Panc1 (cell line): Measurements from ENCODE around the gene RAB3B. TPM values are rescaled to one million over a fixed set of nuclear protein-coding genes. Genes with fewer than 3 reads are reported as not detected.

ENCODE experiments used
- ATAC-seq: fragments of 200-7000 bp; cut with Tn5 transposase; 2 replicates; pipeline ENCODE4 v1.9.1; 2020; ENCODE audit warnings: mild to moderate bottlenecking, moderate library complexity
- BruUV-seq: library from RNA; stranded (reverse); fragments of 400-500 nt; replicated peaks from 2 replicates; lab custom pipeline; 2021; lab: Mats Ljungman, UMichigan
- CTCF ChIA-PET: fragments of 300-600 bp; sonication (Branson Sonifier 250); formaldehyde crosslinking; loops from one replicate; lab custom pipeline; 2022; ENCODE audit warnings: antibody characterized with exemption; lab: Charles Lee
- POLR2A ChIA-PET: fragments of 300-600 bp; sonication (Branson Sonifier 250); formaldehyde crosslinking; loops from one replicate; lab custom pipeline; 2022; ENCODE audit warnings: antibody characterized with exemption; lab: Charles Lee
- DNase-seq: peaks from one replicate; pipeline ENCODE4 v3.0.0-alpha.2; 2010; ENCODE audit warnings: low read depth, low spot score
- H3K27ac ChIP-seq: 2 replicates; pipeline ENCODE4 v1.5.1; 2011; ENCODE audit warnings: mild to moderate bottlenecking, low read length, inconsistent platforms
- H3K27me3 ChIP-seq: fragments of 200-500 bp; sonication (Bioruptor generic); 2 replicates; pipeline ENCODE4 v1.6.0; 2014; ENCODE audit warnings: low read length, inconsistent platforms; ENCODE audit not compliant: control insufficient read depth, insufficient read depth
- H3K36me3 ChIP-seq: fragments of 200-500 bp; sonication (Bioruptor generic); 2 replicates; pipeline ENCODE4 v1.5.1; 2014; ENCODE audit warnings: inconsistent platforms, mild to moderate bottlenecking, low read length, moderate library complexity; ENCODE audit not compliant: control insufficient read depth, insufficient read depth
- H3K4me1 ChIP-seq: 2 replicates; pipeline ENCODE4 v1.5.1; 2011; ENCODE audit warnings: inconsistent platforms, mild to moderate bottlenecking, low read length, moderate library complexity; ENCODE audit not compliant: control insufficient read depth, insufficient read depth
- H3K4me3 ChIP-seq, 2 experiments: 2 replicates each; pipeline ENCODE4 v1.5.1; 2011 to 2012; ENCODE audit warnings: low read depth in 2 of 2, low read length in 2 of 2, mild to moderate bottlenecking in 2 of 2, inconsistent platforms in 1 of 2, moderate library complexity in 1 of 2
- H3K9me3 ChIP-seq: fragments of 200-500 bp; sonication (Bioruptor generic); 2 replicates; pipeline ENCODE4 v1.5.1; 2014; ENCODE audit warnings: low read depth, mild to moderate bottlenecking, inconsistent platforms, low read length, moderate library complexity; ENCODE audit not compliant: control insufficient read depth, insufficient read depth
- CTCF ChIP-seq: fragments of 450-650 bp; IDR thresholded peaks from 2 replicates; pipeline ENCODE4 v1.5.1; 2017; ENCODE audit warnings: mild to moderate bottlenecking
- POLR2AphosphoS5 ChIP-seq: IDR thresholded peaks from 2 replicates; pipeline ENCODE4 v1.6.1; 2012; ENCODE audit warnings: mild to moderate bottlenecking, low read depth, low read length, moderate library complexity
- REST ChIP-seq, 2 experiments: IDR thresholded peaks; 2 replicates each; pipeline ENCODE4 v1.6.1; 2011 to 2012; ENCODE audit warnings: low read depth in 2 of 2, control low read depth in 1 of 2, low read length in 1 of 2, mild to moderate bottlenecking in 1 of 2, moderate library complexity in 1 of 2; ENCODE audit not compliant: insufficient read depth in 1 of 2
- SIN3A ChIP-seq: IDR thresholded peaks from 2 replicates; pipeline ENCODE4 v1.6.1; 2012; ENCODE audit warnings: low read depth, mild to moderate bottlenecking, low read length, moderate library complexity, borderline replicate concordance; ENCODE audit not compliant: insufficient read depth
- TCF7L2 ChIP-seq: IDR thresholded peaks from 2 replicates; pipeline ENCODE4 v1.6.1; 2011; ENCODE audit warnings: mild to moderate bottlenecking, low read depth, low read length, inconsistent platforms
- in situ Hi-C: cut with HindIII; loops from 2 replicates; pipeline ENCODE4 v1.10.0; 2016; ENCODE audit warnings: low sequenced_read_pairs, low pct_unique_long_range_greater_than_20kb
- intact Hi-C: fragments of 100-400 bp; cut with micrococcal nuclease; formaldehyde crosslinking; loops from one replicate; pipeline ENCODE4 v1.10.0; 2022; ENCODE audit not compliant: unreplicated experiment
- total RNA-seq: library from RNA; stranded (reverse); gene quantifications from one replicate; pipeline ENCODE4 v1.2.1, GENCODE V29; 2021; ENCODE audit not compliant: unreplicated experiment

The RAB3B gene
- total RNA-seq, 1 experiment from 2014 or later = 1.2 TPM

GRCh38 chr1:51976846-51977602 lies 13.5 kb downstream of the RAB3B start:
- ChIA-PET CTCF (no interaction called here), POLR2A (no interaction called here)
- H3K4me1 ChIP-seq = no peaks in the 10 kb centered on the region
- in situ Hi-C loops (no loop called here), intact Hi-C loops (no loop called here)
- H3K27ac ChIP-seq = no peak overlapping the region
- H3K4me3 ChIP-seq = no peak overlapping the region
- no TSS peak for BruUV-seq
- peak; percentile 51; the same call in 1 of the 2 replicates for ATAC-seq
- no peaks in the 10 kb centered on the region for H3K9me3 ChIP-seq
- TF ChIP-seq SIN3A = no peak
- no peak for TF ChIP-seq POLR2AphosphoS5
- TF ChIP-seq CTCF = no peak
- no peak for TF ChIP-seq REST (IDR thresholded peaks at IDR 0.05; ENCODE audit: insufficient read depth in 1 of 2, low read depth in 2 of 2, low read length in 1 of 2)
- no peak for TF ChIP-seq TCF7L2
- H3K36me3 ChIP-seq = no peaks in the 10 kb centered on the region
- DNase-seq = no peak
- H3K27me3 ChIP-seq = no peaks in the 10 kb centered on the region

GRCh38 chr1:51973587-51974474 lies 16.7 kb downstream of the RAB3B start:
- ATAC-seq = no peak
- Histone ChIP-seq H3K27me3 (no peaks in the 10 kb centered on the region), H3K4me3 (no peak overlapping the region), H3K9me3 (no peaks in the 10 kb centered on the region), H3K27ac (no peak overlapping the region), H3K4me1 (no peaks in the 10 kb centered on the region), H3K36me3 (no peaks in the 10 kb centered on the region)
- BruUV-seq = no TSS peak
- TF ChIP-seq POLR2AphosphoS5 (no peak), TCF7L2 (no peak), REST (IDR thresholded peaks at IDR 0.05; ENCODE audit: insufficient read depth in 1 of 2, low read depth in 2 of 2, low read length in 1 of 2) (no peak), SIN3A (no peak), CTCF (no peak)
- CTCF ChIA-PET = no interaction called here
- in situ Hi-C loops = no loop called here
- POLR2A ChIA-PET = no interaction called here
- DNase-seq = no peak
- intact Hi-C loops = no loop called here
